ENCODE measurements around the gene MAPK8IP3. TPM values are rescaled to one million over a fixed set of nuclear protein-coding genes. Genes with fewer than 3 reads are reported as not detected.
A peak's percentile ranks its signal among the peaks of the same experiment; 100 is the strongest.

The MAPK8IP3 gene
- total and polyA plus RNA-seq, 9 of the 15 experiments (the other 6 are each of a cell fraction or from before 2014, with no cell fraction given): 0.17 to 58.7 (median 16.7) TPM

- TF ChIP-seq ZNF395 (CRISPR knock-in tag; IDR thresholded peaks at IDR 0.05) (no peak), LARP7 (IDR thresholded peaks at IDR 0.05) (no peak), ZNF780A (CRISPR knock-in tag; IDR thresholded peaks at IDR 0.05) (no peak), RHOXF2B (CRISPR knock-in tag; conservative IDR thresholded peaks at IDR 0.05) (no peak), HCFC1 (IDR thresholded peaks at IDR 0.05; ENCODE audit: low read depth, low read length) (peak; percentile 82), ZNF609 (CRISPR knock-in tag; IDR thresholded peaks at IDR 0.05; ENCODE audit: borderline replicate concordance) (peak; percentile 92), RBM39 (optimal IDR thresholded peaks at IDR 0.05; ENCODE audit: low read depth, low read length) (no peak), ZNF766 (CRISPR knock-in tag; conservative IDR thresholded peaks at IDR 0.05) (peak; percentile 82; the same call in 1 of the 2 replicates), SMAD3 (CRISPR knock-in tag; conservative IDR thresholded peaks at IDR 0.05) (no peak), STAT6 (CRISPR knock-in tag; IDR thresholded peaks at IDR 0.05) (0 out of 2 replicates have a peak, but pooled peaks have one; percentile 5), KAT2B (IDR thresholded peaks at IDR 0.05; ENCODE audit: low read depth, low read length) (no peak), CREB3 (tag; conservative IDR thresholded peaks at IDR 0.05; ENCODE audit: low read depth) (no peak), PHF21A (IDR thresholded peaks at IDR 0.05; ENCODE audit: borderline replicate concordance, low read depth) (no peak), GATAD2A (IDR thresholded peaks at IDR 0.05) (no peak), NCOA2 (IDR thresholded peaks at IDR 0.05; ENCODE audit: partially characterized antibody in 2 of 2) (no peak), GMEB1 (CRISPR knock-in tag; IDR thresholded peaks at IDR 0.05) (peak; percentile 56; the same call in 1 of the 2 replicates)
Measured at GRCh38 chr16:1772908-1773702, 67.1 kb downstream of the MAPK8IP3 start, which contains the start of gene MRPS34 (continued).
